ENCODE results near the gene BBS9. TPM values are rescaled to one million over a fixed set of nuclear protein-coding genes. Genes with fewer than 3 reads are reported as not detected.

BBS9 gene
- total RNA-seq, 1 donor from 2014 or later: 21.1 TPM

GRCh38 chr7:33334349-33334748 lies 205.0 kb downstream of the BBS9 start:
- peak; percentile 30 for TF ChIP-seq CTCF (IDR thresholded peaks at IDR 0.05; ENCODE audit: partially characterized antibody, unreplicated experiment)
- H3K27ac Mint-ChIP-seq (ENCODE audit: unreplicated experiment): no peak overlapping the region
- no peak overlapping the region for H3K4me3 Mint-ChIP-seq (ENCODE audit: unreplicated experiment)
- H3K4me1 Mint-ChIP-seq (ENCODE audit: low read depth, unreplicated experiment): no peaks in the 10 kb centered on the region
- H3K36me3 Mint-ChIP-seq (ENCODE audit: unreplicated experiment): no peaks in the 10 kb centered on the region
- DNase-seq: no peak
- no peaks in the 10 kb centered on the region for H3K9me3 Mint-ChIP-seq (ENCODE audit: unreplicated experiment)
- peaks cover 4% of the 10 kb centered on the region for H3K27me3 Mint-ChIP-seq (ENCODE audit: unreplicated experiment)

- H3K9me3 Mint-ChIP-seq (ENCODE audit: unreplicated experiment): no peaks in the 10 kb centered on the region
- H3K4me3 Mint-ChIP-seq (ENCODE audit: unreplicated experiment): no peak overlapping the region
- H3K36me3 Mint-ChIP-seq (ENCODE audit: unreplicated experiment): no peaks in the 10 kb centered on the region
- no peak for DNase-seq
- peaks cover 2% of the 10 kb centered on the region for H3K27me3 Mint-ChIP-seq (ENCODE audit: unreplicated experiment)
- H3K27ac Mint-ChIP-seq (ENCODE audit: unreplicated experiment): no peak overlapping the region
- no peaks in the 10 kb centered on the region for H3K4me1 Mint-ChIP-seq (ENCODE audit: low read depth, unreplicated experiment)
- TF ChIP-seq CTCF (IDR thresholded peaks at IDR 0.05; ENCODE audit: partially characterized antibody, unreplicated experiment): no peak
Observed at GRCh38 chr7:33336820-33337219, 207.5 kb downstream of the BBS9 start.

GRCh38 chr7:33339074-33339790 lies 209.9 kb downstream of the BBS9 start:
- no peak overlapping the region for H3K4me3 Mint-ChIP-seq (ENCODE audit: unreplicated experiment)
- no peaks in the 10 kb centered on the region for H3K36me3 Mint-ChIP-seq (ENCODE audit: unreplicated experiment)
- no peaks in the 10 kb centered on the region for H3K4me1 Mint-ChIP-seq (ENCODE audit: low read depth, unreplicated experiment)
- H3K9me3 Mint-ChIP-seq (ENCODE audit: unreplicated experiment): no peaks in the 10 kb centered on the region
- DNase-seq: no peak
- peaks cover under 1% of the 10 kb centered on the region for H3K27me3 Mint-ChIP-seq (ENCODE audit: unreplicated experiment)
- H3K27ac Mint-ChIP-seq (ENCODE audit: unreplicated experiment): no peak overlapping the region
- TF ChIP-seq CTCF (IDR thresholded peaks at IDR 0.05; ENCODE audit: partially characterized antibody, unreplicated experiment): no peak

- no peaks in the 10 kb centered on the region for H3K27me3 Mint-ChIP-seq (ENCODE audit: unreplicated experiment)
- no peaks in the 10 kb centered on the region for H3K9me3 Mint-ChIP-seq (ENCODE audit: unreplicated experiment)
- H3K4me3 Mint-ChIP-seq (ENCODE audit: unreplicated experiment): no peak overlapping the region
- no peaks in the 10 kb centered on the region for H3K4me1 Mint-ChIP-seq (ENCODE audit: low read depth, unreplicated experiment)
- no peak for DNase-seq
- TF ChIP-seq CTCF (IDR thresholded peaks at IDR 0.05; ENCODE audit: partially characterized antibody, unreplicated experiment): no peak
- no peaks in the 10 kb centered on the region for H3K36me3 Mint-ChIP-seq (ENCODE audit: unreplicated experiment)
- no peak overlapping the region for H3K27ac Mint-ChIP-seq (ENCODE audit: unreplicated experiment)
Observed at GRCh38 chr7:33346055-33346454, 216.7 kb downstream of the BBS9 start.

GRCh38 chr7:33350577-33350976 lies 221.2 kb downstream of the BBS9 start:
- DNase-seq: no peak
- no peak overlapping the region for H3K27ac Mint-ChIP-seq (ENCODE audit: unreplicated experiment)
- no peak for TF ChIP-seq CTCF (IDR thresholded peaks at IDR 0.05; ENCODE audit: partially characterized antibody, unreplicated experiment)
- H3K36me3 Mint-ChIP-seq (ENCODE audit: unreplicated experiment): no peaks in the 10 kb centered on the region
- H3K4me1 Mint-ChIP-seq (ENCODE audit: low read depth, unreplicated experiment): peaks cover 2% of the 10 kb centered on the region
- no peaks in the 10 kb centered on the region for H3K9me3 Mint-ChIP-seq (ENCODE audit: unreplicated experiment)
- H3K4me3 Mint-ChIP-seq (ENCODE audit: unreplicated experiment): no peak overlapping the region
- no peaks in the 10 kb centered on the region for H3K27me3 Mint-ChIP-seq (ENCODE audit: unreplicated experiment)

All from glutamatergic neuron (in vitro differentiated cells).